22Rv1 (cell line): ENCODE results near the gene AGXT.

Experiments used
- H3K27ac ChIP-seq: fragments of 450-650 bp; 2 replicates; pipeline ENCODE4 v1.5.1; 2017
- ZFX ChIP-seq: fragments of 450-650 bp; IDR thresholded peaks from 2 replicates; pipeline ENCODE4 v1.6.1; 2017; ENCODE audit warnings: antibody characterized with exemption, borderline replicate concordance
- TF ChIP-seq, protein P1 (sequence below): fragments of 450-650 bp; IDR thresholded peaks from 2 replicates; pipeline ENCODE4 v1.5.1; 2017; ENCODE audit warnings: mild to moderate bottlenecking

The AGXT gene

DNA sequence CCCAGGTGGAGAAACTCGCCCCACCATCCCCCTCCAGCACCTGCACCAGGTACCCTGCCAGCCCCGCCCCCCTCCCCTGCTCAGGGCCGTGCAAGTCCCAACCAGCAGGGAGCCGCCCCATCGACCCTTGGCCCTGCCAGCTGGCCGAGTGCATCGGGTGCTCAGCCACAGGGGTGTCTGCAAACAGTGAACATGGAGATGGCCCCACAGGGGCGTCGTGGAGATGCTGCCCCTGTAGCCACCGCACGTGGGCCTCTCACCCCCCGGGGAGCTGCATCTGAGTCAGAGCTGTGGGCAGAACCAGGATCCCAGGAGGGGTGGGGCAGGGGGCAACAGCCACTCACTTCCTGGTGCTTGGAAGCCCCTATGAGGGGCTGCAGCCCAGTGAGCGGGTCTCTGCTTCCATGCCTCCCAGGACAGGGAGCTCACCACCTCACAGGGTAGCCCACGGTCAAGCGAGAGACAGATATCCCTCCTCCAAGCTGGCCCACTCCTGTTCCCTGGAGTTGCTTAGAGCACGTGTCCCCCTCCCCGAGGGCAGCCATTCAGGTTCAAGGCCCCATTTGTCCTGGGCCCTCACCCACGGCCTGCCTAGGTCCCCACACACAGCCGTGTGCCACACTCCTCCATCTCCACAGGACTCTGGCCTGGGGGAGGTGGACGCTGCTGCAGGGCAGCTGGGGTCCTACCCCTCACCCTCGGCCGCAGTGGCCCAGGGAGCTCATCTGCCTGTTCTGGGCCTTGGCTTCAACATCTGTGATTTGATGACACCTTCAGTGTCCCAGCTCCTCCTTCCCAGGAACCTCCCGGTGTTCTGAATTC, 28.5 kb downstream of the AGXT start:
- TF ChIP-seq, protein P1, sequence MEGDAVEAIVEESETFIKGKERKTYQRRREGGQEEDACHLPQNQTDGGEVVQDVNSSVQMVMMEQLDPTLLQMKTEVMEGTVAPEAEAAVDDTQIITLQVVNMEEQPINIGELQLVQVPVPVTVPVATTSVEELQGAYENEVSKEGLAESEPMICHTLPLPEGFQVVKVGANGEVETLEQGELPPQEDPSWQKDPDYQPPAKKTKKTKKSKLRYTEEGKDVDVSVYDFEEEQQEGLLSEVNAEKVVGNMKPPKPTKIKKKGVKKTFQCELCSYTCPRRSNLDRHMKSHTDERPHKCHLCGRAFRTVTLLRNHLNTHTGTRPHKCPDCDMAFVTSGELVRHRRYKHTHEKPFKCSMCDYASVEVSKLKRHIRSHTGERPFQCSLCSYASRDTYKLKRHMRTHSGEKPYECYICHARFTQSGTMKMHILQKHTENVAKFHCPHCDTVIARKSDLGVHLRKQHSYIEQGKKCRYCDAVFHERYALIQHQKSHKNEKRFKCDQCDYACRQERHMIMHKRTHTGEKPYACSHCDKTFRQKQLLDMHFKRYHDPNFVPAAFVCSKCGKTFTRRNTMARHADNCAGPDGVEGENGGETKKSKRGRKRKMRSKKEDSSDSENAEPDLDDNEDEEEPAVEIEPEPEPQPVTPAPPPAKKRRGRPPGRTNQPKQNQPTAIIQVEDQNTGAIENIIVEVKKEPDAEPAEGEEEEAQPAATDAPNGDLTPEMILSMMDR: no peak
- TF ChIP-seq ZFX: no peak
- H3K27ac ChIP-seq: no peak overlapping the region

DNA sequence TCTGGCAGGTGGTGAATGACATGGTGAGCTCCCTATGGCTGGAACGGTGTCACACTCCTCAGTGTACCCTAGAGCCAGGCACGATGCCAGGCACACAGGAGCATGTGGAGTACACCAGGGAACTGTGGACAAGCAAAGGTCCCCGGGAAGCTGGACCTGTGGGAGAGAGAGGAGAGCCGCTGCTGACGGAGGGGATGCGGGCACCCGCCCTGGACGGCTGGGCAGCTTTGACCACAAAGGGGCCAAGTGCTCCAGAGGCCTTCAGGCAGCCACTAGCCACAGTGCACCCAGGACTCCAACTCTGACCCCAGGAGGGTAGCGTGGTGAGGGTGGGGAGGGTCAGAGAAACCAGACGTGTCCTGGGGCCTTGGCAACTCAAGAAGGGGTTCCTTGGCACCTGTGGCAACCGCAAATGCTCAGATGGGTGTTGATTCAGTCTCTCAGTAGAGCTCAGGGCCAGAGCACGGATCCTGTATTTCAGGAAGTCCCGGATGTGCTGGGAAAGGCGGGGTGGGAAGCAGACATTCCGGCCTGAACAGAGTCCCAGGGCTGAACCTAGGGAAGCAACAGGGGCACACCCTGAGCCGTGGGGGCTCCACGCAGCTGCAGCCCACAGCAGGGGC, 29.6 kb downstream of the AGXT start:
- no peak overlapping the region for H3K27ac ChIP-seq
- no peak for TF ChIP-seq ZFX
- TF ChIP-seq, protein P1: no peak

DNA sequence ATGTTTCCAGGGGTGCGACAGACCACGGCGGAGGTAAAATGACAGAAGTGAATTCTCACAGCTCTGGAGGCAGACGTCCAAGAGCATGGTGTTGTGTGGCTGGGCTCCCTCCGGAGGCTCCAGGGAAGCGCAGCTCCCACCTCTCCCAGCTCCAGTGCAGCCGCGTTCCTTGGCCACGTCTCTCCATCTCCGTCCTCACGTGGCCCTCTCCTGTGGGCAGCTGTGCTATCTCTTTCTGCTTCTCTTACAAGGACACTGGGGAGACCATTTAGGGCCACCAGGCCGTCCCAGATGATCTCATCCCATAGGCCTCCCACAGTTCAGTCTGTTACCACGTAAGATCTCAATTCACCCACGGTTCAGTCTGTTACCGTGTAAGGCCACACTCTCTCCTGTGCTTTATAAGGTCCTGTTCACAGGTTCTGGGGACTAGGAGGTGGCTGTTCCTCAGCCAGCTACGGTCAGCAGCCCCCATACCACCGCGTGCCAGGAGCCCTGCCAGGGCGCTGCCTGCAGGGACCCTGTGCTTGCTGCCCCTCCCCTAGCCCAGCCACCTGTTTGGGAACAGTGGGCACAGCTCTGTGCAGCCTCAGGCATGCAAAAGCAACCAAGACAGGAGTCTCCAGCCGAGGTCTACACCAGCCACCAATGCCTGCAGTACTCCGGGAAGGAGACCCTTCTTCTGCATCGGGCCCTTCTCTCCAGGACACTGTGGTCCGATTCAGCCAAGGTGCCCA, 30.3 kb downstream of the AGXT start:
- no peak overlapping the region for H3K27ac ChIP-seq
- TF ChIP-seq, protein P1: no peak
- no peak for TF ChIP-seq ZFX

DNA sequence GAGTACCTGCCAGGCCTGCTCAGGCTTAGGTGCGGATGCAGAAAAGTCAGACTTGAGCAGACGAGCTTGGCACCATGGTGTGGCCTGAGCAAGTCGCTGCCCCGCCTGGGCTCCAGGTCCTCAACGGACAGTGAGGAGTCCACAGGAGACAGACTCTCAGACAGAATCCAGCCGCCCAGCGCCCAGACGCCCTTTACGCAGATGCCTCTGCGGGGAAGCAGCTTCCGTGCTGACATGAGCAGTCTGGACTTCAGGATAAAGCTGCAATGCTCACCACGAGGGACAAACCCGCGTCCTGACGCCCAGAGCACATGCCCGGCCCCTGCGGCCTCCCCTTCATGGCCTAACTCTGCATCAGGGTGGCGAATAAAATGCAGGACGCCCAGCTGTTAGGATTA, 30.8 kb downstream of the AGXT start:
- H3K27ac ChIP-seq: no peak overlapping the region
- TF ChIP-seq, protein P1: no peak
- TF ChIP-seq ZFX: no peak

DNA sequence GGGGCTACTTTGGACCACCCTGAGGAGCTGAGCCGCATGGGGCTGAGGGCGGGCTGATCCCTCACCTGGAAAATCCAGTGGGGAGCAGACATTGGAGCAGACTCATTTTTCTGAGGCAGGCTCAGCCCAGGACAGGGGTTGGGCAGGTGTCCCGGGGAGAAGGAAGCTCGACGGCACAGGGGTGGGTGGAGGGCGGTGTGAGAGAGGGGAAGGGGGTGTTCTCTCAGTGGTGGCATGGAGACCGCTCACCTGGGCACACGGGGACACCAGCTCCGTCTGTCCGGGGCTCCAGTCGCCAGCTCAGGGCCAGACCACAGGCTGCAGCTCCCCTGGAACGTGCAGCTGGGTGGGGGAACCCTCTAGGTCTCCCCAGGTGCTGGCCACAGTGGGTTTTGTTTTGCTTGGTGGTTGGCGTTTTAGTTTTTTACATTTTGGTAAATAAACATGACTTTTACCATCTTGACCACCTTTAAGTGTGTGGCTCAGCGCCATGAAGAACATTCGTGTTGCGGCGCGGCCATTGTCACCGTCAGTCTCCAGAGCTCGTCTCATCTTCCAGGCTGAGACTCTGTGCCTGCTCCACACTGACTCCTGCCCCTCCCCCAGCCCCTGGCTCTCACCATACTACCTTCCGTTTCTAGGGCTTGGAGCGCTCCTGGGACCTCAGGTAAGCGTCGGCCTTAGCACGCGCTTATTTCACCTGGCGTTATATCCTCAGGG, 31.7 kb downstream of the AGXT start:
- TF ChIP-seq ZFX: no peak
- TF ChIP-seq, protein P1: no peak
- no peak overlapping the region for H3K27ac ChIP-seq

DNA sequence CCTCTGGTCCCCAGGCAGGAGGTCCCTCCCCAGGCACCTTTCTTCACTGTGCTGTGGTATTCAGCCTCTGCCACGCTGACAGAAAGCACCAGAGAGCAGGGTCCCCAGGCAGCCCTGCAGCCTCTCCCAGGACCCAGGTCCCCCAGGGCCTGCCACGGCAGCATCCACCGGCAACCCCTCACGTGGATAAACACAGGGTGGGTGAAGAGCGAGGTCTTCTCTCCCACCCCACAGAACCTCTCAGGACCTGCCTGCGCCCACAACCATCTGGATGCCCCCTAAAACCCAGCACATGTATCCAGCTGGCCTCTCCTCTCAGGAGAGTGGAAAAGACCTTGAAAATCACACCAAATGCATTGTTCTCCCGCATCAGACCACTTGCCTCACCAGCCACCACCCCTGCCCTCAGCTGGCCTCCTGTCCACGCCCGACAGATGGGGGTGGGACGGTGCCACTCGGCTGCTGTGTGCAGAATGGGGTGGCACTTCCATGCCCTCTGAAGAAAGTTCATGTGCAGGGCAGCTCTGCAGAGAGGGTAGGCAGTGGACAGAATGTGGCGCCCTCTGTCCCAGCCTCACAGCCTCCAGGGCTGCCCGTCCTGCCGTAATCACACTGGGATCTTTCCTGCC, 33.5 kb downstream of the AGXT start:
- TF ChIP-seq ZFX: no peak
- no peak overlapping the region for H3K27ac ChIP-seq

DNA sequence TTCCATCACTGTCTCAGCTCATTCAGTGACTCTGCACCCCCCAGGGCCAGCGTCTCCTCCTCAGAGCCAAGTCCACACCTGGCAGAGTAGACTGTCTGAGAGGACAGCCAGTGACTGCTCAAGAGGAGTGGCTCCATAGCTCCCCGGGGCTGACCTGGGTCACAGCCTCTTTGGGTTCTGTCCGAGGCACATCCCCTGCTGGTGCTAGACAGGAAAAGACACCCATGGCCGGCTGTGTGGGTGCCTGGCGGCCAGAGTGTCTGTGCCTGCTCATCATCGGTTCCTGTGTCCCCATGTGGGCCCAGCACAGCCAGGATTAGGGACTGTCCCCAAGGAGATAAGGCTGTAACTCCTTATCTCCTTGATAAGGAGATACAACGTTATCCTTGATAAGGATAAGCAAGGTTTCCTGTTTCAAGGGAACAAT, 34.0 kb downstream of the AGXT start:
- TF ChIP-seq, protein P1: no peak
- no peak for TF ChIP-seq ZFX
- no peak overlapping the region for H3K27ac ChIP-seq
